Fibroblast of villous mesenchyme (primary cell): ENCODE results near the gene INF2. TPM values are rescaled to one million over a fixed set of nuclear protein-coding genes. Genes with fewer than 3 reads are reported as not detected.
A peak's percentile ranks its signal among the peaks of the same experiment; 100 is the strongest.
"Not testable (repeated sequence)": the region's sequence is repeated elsewhere in the genome, so short reads cannot be mapped to it uniquely, and the experiment has no call there.

Source experiments
- DNase-seq: peaks from one replicate; pipeline ENCODE4 v3.0.0-alpha.2; 2010; ENCODE audit warnings: low read depth
- H3K4me3 ChIP-seq: 2 replicates; pipeline ENCODE4 v1.5.1; 2011; ENCODE audit warnings: low read depth, mild to moderate bottlenecking, low read length
- CTCF ChIP-seq: IDR thresholded peaks from 2 replicates; pipeline ENCODE4 v1.5.1; 2012; ENCODE audit warnings: low read depth, mild to moderate bottlenecking, low read length; ENCODE audit not compliant: insufficient read depth
- total RNA-seq: library from RNA; depleted of rRNA; stranded (reverse); fragments of >200 nt; gene quantifications from 2 replicates; pipeline ENCODE4 v1.2.3, GENCODE V29; 2012

Gene INF2
- total RNA-seq, 1 donor, result 68.7 TPM

- TF ChIP-seq CTCF, result no peak
- no peak for DNase-seq
- no peak overlapping the region for H3K4me3 ChIP-seq
These were observed 25.3 kb upstream of the INF2 start for GRCh38 chr14:104664107-104664506.

- DNase-seq, result no peak
- H3K4me3 ChIP-seq, result no peak overlapping the region
- no peak for TF ChIP-seq CTCF
These were observed 24.8 kb upstream of the INF2 start for GRCh38 chr14:104664588-104664987.

- DNase-seq, result no peak
- TF ChIP-seq CTCF, result no peak
- H3K4me3 ChIP-seq, result no peak overlapping the region
These were observed 24.2 kb upstream of the INF2 start for GRCh38 chr14:104665114-104665656.

GRCh38 chr14:104665657-104666522 is 23.5 kb upstream of the INF2 start:
- TF ChIP-seq CTCF, result peak; percentile 39
- no peak overlapping the region for H3K4me3 ChIP-seq
- no peak for DNase-seq

- not testable (repeated sequence) for DNase-seq, H3K4me3 ChIP-seq
These were observed 22.9 kb upstream of the INF2 start for GRCh38 chr14:104666523-104666895.

DNA sequence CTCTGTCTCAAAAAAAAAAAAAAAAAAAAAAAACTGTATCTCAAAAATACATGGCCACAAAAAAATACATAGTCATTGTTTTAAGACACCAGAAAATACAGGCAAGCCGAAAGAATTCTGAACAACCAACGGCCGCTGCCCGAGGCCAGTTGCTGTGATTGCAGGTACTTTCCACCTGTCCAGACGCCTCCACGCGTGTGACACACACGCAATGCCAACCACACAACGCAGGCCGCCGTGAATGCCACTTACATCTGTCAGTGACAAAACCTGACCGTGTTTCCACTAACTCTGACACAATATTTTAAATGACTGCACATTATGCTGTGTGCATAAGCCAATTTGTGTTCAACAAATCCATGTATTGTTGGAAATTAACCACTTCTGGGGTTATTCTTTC is 22.4 kb upstream of the INF2 start:
- no peak for DNase-seq
- no peak for TF ChIP-seq CTCF
- no peak overlapping the region for H3K4me3 ChIP-seq

DNA sequence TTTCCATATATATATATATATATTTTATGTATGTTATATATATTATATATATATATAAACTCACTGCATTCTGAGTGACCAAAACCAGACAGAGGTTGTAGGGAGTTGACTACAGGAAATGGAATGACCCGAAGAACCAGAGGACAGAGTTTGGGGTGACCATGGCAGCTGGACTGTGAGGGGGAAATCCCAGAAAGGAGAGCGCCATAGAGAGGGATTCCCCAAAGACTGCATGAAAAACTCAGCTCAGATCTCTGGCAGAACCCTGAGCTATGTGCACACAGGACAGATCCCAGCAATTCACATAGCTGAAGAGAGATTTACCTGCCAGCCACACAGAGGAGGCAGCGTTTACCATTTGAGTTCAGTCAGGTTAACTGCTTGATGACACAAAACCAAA is 19.7 kb upstream of the INF2 start:
- no peak for DNase-seq
- TF ChIP-seq CTCF, result no peak
- H3K4me3 ChIP-seq, result no peak overlapping the region

GRCh38 chr14:104671330-104671977 is 18.0 kb upstream of the INF2 start:
- DNase-seq, H3K4me3 ChIP-seq: not testable (repeated sequence)

DNA sequence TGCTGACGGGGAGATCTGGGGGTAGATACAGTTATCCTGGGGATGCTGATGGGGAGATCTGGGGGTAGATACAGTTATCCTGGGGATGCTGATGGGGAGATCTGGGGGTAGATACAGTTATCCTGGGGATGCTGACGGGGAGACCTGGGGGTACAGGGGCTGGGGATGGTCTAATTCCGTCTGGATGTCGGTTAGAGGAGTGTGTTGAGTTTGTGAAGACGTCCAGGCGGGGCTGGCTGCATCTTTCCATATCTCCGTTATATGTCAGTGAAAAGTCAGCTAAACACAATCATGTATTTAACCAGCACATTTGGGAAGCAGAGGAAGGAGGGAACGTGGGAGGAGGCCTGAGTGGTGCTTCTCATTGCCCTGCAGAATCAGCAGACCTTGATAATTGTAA is 17.3 kb upstream of the INF2 start:
- not testable (repeated sequence) for H3K4me3 ChIP-seq, DNase-seq
